ENCODE data around the gene GET4.

DNA sequence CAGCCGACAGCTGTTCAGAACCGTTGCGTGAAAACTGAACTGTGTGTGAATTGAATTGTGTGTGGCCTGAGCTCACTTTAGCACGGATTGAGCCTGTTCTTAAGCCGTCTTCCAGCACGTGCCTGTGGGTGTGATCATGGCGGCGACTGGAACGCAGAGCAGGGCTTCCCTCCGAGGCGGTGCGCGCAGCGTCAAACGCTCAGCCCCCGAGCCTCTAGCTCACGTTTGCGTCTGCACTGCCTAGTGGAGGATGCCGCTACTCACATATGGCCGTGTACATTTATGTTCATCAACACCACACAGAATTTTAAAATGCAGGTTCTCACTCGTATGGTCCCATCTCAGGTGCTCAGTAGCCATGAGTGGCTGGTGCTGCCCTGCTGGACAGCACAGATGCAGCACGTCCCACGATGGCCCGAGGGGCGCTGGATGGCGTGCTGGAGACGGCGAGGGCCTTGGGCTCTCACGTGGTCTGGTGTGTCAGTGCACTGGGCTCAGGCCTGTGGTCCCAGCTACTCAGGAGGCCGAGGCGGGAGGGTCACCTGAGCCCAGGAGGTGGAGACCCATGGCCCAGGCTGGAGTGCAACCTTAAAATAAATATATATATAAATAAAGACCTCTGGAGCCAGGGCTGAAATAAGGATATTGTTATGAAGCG is 22.1 kb upstream of the GET4 start:
- TF ChIP-seq RAD21 (IDR thresholded peaks at IDR 0.05; ENCODE audit: insufficient read depth, low read depth, low read length) (no peak), POLR2A (IDR thresholded peaks at IDR 0.05; ENCODE audit: low read depth, low read length) (no peak), POLR2AphosphoS5 (IDR thresholded peaks at IDR 0.05; ENCODE audit: low read length) (no peak), NFYB (IDR thresholded peaks at IDR 0.05; ENCODE audit: insufficient read depth, low read depth, low read length) (no peak), CEBPB (IDR thresholded peaks at IDR 0.05; ENCODE audit: borderline replicate concordance in 1 of 2, low read depth in 2 of 2, low read length in 2 of 2) (no peak)
- TF ChIP-seq, protein P1, sequence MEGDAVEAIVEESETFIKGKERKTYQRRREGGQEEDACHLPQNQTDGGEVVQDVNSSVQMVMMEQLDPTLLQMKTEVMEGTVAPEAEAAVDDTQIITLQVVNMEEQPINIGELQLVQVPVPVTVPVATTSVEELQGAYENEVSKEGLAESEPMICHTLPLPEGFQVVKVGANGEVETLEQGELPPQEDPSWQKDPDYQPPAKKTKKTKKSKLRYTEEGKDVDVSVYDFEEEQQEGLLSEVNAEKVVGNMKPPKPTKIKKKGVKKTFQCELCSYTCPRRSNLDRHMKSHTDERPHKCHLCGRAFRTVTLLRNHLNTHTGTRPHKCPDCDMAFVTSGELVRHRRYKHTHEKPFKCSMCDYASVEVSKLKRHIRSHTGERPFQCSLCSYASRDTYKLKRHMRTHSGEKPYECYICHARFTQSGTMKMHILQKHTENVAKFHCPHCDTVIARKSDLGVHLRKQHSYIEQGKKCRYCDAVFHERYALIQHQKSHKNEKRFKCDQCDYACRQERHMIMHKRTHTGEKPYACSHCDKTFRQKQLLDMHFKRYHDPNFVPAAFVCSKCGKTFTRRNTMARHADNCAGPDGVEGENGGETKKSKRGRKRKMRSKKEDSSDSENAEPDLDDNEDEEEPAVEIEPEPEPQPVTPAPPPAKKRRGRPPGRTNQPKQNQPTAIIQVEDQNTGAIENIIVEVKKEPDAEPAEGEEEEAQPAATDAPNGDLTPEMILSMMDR (IDR thresholded peaks at IDR 0.05 in 2 of 3, conservative IDR thresholded peaks at IDR 0.05 in 1 of 3; ENCODE audit: control insufficient read depth in 2 of 3, extremely low read depth in 1 of 3, insufficient read depth in 1 of 3, low read depth in 3 of 3, low read length in 3 of 3) = no peak
- TF ChIP-seq, protein P2, sequence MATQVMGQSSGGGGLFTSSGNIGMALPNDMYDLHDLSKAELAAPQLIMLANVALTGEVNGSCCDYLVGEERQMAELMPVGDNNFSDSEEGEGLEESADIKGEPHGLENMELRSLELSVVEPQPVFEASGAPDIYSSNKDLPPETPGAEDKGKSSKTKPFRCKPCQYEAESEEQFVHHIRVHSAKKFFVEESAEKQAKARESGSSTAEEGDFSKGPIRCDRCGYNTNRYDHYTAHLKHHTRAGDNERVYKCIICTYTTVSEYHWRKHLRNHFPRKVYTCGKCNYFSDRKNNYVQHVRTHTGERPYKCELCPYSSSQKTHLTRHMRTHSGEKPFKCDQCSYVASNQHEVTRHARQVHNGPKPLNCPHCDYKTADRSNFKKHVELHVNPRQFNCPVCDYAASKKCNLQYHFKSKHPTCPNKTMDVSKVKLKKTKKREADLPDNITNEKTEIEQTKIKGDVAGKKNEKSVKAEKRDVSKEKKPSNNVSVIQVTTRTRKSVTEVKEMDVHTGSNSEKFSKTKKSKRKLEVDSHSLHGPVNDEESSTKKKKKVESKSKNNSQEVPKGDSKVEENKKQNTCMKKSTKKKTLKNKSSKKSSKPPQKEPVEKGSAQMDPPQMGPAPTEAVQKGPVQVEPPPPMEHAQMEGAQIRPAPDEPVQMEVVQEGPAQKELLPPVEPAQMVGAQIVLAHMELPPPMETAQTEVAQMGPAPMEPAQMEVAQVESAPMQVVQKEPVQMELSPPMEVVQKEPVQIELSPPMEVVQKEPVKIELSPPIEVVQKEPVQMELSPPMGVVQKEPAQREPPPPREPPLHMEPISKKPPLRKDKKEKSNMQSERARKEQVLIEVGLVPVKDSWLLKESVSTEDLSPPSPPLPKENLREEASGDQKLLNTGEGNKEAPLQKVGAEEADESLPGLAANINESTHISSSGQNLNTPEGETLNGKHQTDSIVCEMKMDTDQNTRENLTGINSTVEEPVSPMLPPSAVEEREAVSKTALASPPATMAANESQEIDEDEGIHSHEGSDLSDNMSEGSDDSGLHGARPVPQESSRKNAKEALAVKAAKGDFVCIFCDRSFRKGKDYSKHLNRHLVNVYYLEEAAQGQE (IDR thresholded peaks at IDR 0.05; ENCODE audit: low read depth, low read length) = no peak
- TF ChIP-seq, protein P3, sequence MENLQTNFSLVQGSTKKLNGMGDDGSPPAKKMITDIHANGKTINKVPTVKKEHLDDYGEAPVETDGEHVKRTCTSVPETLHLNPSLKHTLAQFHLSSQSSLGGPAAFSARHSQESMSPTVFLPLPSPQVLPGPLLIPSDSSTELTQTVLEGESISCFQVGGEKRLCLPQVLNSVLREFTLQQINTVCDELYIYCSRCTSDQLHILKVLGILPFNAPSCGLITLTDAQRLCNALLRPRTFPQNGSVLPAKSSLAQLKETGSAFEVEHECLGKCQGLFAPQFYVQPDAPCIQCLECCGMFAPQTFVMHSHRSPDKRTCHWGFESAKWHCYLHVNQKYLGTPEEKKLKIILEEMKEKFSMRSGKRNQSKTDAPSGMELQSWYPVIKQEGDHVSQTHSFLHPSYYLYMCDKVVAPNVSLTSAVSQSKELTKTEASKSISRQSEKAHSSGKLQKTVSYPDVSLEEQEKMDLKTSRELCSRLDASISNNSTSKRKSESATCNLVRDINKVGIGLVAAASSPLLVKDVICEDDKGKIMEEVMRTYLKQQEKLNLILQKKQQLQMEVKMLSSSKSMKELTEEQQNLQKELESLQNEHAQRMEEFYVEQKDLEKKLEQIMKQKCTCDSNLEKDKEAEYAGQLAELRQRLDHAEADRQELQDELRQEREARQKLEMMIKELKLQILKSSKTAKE (IDR thresholded peaks at IDR 0.05; ENCODE audit: low read depth, poor library complexity, severe bottlenecking) = no peak
